HepG2 (cell line): Measurements from ENCODE around the gene ACSM6. TPM values are rescaled to one million over a fixed set of nuclear protein-coding genes. Genes with fewer than 3 reads are reported as not detected.
A peak's percentile ranks its signal among the peaks of the same experiment; 100 is the strongest.

ENCODE experiments used
- ATF4 ChIP-seq, 2 experiments: fragments of 450-650 bp in 1 of 2; sonication (generic) in 1 of 2; formaldehyde crosslinking; IDR thresholded peaks; 2 replicates each; pipeline versions ENCODE4 v1.5.0 to v1.8.0; 2020 to 2022; ENCODE audit warnings: mild to moderate bottlenecking in 1 of 2, missing genetic modification reagents in 1 of 2
- CREM ChIP-seq, 2 experiments: sonication (generic) in 1 of 2; formaldehyde crosslinking in 1 of 2; IDR thresholded peaks; 2 replicates each; pipeline versions ENCODE4 v1.4.0 to v1.6.1; 2016 to 2020; ENCODE audit warnings: antibody characterized with exemption in 1 of 2, mild to moderate bottlenecking in 1 of 2, missing genetic modification reagents in 1 of 2
- GMEB1 ChIP-seq: sonication (generic); formaldehyde crosslinking; IDR thresholded peaks from 2 replicates; pipeline ENCODE4 v1.5.1; 2020; ENCODE audit warnings: missing genetic modification reagents, mild to moderate bottlenecking, borderline replicate concordance
- GPBP1L1 ChIP-seq: sonication (generic); formaldehyde crosslinking; IDR thresholded peaks from 2 replicates; pipeline ENCODE4 v1.5.0; 2020; ENCODE audit warnings: mild to moderate bottlenecking, missing genetic modification reagents
- JARID2 ChIP-seq: sonication (generic); formaldehyde crosslinking; IDR thresholded peaks from 2 replicates; pipeline ENCODE4 v1.8.1; 2023; ENCODE audit warnings: missing genetic modification reagents, inconsistent platforms; ENCODE audit not compliant: insufficient replicate concordance
- SIX1 ChIP-seq: sonication (generic); formaldehyde crosslinking; IDR thresholded peaks from 2 replicates; pipeline ENCODE4 v1.4.0; 2020; ENCODE audit warnings: missing genetic modification reagents, borderline replicate concordance
- THAP7 ChIP-seq: sonication (generic); formaldehyde crosslinking; IDR thresholded peaks from 2 replicates; pipeline ENCODE4 v1.8.1; 2023; ENCODE audit warnings: mild to moderate bottlenecking, missing genetic modification reagents
- ZNF512 ChIP-seq: sonication (generic); formaldehyde crosslinking; IDR thresholded peaks from 2 replicates; pipeline ENCODE4 v1.4.0; 2020; ENCODE audit warnings: mild to moderate bottlenecking, missing genetic modification reagents
- ZNF7 ChIP-seq: IDR thresholded peaks from 2 replicates; pipeline ENCODE4 v1.6.1; 2016; ENCODE audit warnings: missing biosample characterization, missing genetic modification reagents
- polyA plus RNA-seq, 8 experiments: library from polyadenylated mRNA; depleted of rRNA in 3 of 8; stranded (reverse) in 7 of 8; unstranded in 1 of 8; fragments of >200 nt; fragmentation: Illumina TruSeq in 4 of 8; extraction: Trizol in 4 of 8; gene quantifications; 2 replicates each; pipeline versions ENCODE4 v1.2.1 to v1.2.3, GENCODE V29; 2011 to 2016; ENCODE audit warnings: low read depth in 4 of 8, missing spikeins in 1 of 8, mixed read lengths in 1 of 8; ENCODE audit not compliant: insufficient read depth in 1 of 8
- total RNA-seq, 5 experiments: library from RNA; depleted of rRNA; stranded (reverse); fragments of >200 nt; fragmentation: Illumina TruSeq; extraction: Trizol; gene quantifications; 2 replicates each; pipeline ENCODE4 v1.2.3, GENCODE V29; 2016; ENCODE audit warnings: low read depth in 1 of 5
- TF ChIP-seq, protein P1 (sequence below): sonication (generic); formaldehyde crosslinking; IDR thresholded peaks from 2 replicates; pipeline ENCODE4 v1.9.0; 2021; ENCODE audit warnings: missing genetic modification reagents, borderline replicate concordance
- TF ChIP-seq, protein P2 (sequence below): sonication (generic); formaldehyde crosslinking; IDR thresholded peaks from 2 replicates; pipeline ENCODE4 v1.4.0; 2020; ENCODE audit warnings: missing genetic modification reagents

The ACSM6 gene
- total and polyA plus RNA-seq, 2 of the 13 experiments (the other 11 are each of a cell fraction or from before 2014, with no cell fraction given): not detected

DNA sequence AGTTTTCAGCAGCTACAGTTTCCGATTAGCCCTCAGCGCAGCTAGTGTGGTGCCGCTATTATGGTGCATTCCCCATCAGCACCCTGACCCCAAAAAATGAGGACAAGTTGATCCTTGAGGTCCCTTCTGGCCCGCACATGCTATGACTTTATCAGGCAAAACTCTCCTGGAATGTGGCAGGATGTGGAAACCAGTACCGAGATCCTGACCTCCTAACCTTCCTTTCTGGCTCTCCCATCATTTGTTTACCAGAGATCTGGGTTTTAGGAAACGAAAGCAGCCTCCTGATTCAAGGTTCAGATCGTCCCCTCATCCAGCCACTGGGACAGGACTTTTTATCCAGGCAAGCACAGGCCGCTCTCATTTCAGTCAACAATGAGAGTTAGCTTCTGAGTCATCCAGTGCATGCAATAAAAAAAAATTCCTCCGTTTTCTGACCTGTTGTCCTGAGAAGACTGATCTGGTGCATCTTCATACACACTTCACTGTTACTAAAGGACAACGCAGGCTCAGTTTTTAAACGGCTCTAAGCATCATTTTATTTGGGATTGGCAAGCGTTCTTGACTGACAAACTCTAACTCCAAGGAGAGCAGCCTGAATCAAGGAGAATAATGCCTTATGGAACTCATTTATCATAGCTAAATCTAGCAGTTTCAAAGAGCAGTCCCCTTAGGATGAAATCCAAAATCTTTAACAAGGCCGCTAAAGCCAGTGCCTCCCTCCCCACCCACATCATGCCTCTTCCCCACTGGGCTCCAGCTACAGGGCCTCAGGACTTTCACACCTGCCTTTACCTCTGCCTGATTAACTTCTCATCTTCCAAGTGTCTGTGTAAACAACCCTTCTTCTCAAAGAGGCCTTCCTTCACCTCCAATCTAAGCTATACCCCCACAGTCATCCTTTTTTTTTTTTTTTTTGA, 79.6 kb downstream of the ACSM6 start (continued):
- peak; percentile 38; the same call in 1 of the 2 replicates for TF ChIP-seq GMEB1 (CRISPR knock-in tag)
- TF ChIP-seq, protein P1, sequence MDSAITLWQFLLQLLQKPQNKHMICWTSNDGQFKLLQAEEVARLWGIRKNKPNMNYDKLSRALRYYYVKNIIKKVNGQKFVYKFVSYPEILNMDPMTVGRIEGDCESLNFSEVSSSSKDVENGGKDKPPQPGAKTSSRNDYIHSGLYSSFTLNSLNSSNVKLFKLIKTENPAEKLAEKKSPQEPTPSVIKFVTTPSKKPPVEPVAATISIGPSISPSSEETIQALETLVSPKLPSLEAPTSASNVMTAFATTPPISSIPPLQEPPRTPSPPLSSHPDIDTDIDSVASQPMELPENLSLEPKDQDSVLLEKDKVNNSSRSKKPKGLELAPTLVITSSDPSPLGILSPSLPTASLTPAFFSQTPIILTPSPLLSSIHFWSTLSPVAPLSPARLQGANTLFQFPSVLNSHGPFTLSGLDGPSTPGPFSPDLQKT (CRISPR knock-in tag): no peak
- no peak for TF ChIP-seq ZNF512 (CRISPR knock-in tag)
- TF ChIP-seq ZNF7 (CRISPR knock-in tag): no peak
- TF ChIP-seq GPBP1L1: no peak
- no peak for TF ChIP-seq JARID2 (CRISPR knock-in tag)
- TF ChIP-seq CREM (IDR thresholded peaks at IDR 0.05): peak; percentile 69
- TF ChIP-seq CREM (CRISPR knock-in tag; IDR thresholded peaks at IDR 0.05): no peak
- TF ChIP-seq SIX1: peak; percentile 54; the same call in 1 of the 2 replicates
- TF ChIP-seq, protein P2, sequence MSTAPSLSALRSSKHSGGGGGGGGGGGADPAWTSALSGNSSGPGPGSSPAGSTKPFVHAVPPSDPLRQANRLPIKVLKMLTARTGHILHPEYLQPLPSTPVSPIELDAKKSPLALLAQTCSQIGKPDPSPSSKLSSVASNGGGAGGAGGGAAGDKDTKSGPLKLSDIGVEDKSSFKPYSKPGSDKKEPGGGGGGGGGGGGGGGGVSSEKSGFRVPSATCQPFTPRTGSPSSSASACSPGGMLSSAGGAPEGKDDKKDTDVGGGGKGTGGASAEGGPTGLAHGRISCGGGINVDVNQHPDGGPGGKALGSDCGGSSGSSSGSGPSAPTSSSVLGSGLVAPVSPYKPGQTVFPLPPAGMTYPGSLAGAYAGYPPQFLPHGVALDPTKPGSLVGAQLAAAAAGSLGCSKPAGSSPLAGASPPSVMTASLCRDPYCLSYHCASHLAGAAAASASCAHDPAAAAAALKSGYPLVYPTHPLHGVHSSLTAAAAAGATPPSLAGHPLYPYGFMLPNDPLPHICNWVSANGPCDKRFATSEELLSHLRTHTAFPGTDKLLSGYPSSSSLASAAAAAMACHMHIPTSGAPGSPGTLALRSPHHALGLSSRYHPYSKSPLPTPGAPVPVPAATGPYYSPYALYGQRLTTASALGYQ: peak; percentile 40; the same call in 1 of the 2 replicates
- peak in 1 of 2 experiments; percentile 76; a peak in 2 of 4 replicates for TF ChIP-seq ATF4 (CRISPR knock-in tag; IDR thresholded peaks at IDR 0.05)
- TF ChIP-seq THAP7 (CRISPR knock-in tag): no peak
